Stimulated activated CD8-positive, alpha-beta memory T cell treated with anti-CD3 and anti-CD28 coated beads, Interleukin-7, amount 100 ng/mL, for 24 hours (primary cell): ENCODE measurements around the gene ATE1.

Source experiments
- DNase-seq: peaks from one replicate; pipeline ENCODE4 v3.0.0-alpha.2; 2020; ENCODE audit warnings: low read depth

Gene ATE1

GRCh38 chr10:121865554-121865953 is 62.3 kb downstream of the ATE1 start:
- DNase-seq, result no peak

GRCh38 chr10:121864653-121865052 is 63.2 kb downstream of the ATE1 start:
- DNase-seq, result no peak

- no peak for DNase-seq
These were observed 63.7 kb downstream of the ATE1 start for GRCh38 chr10:121864168-121864567.

- DNase-seq, result no peak
These were observed 65.2 kb downstream of the ATE1 start for GRCh38 chr10:121862649-121863048.

GRCh38 chr10:121862042-121862441 is 65.8 kb downstream of the ATE1 start:
- DNase-seq, result no peak

- no peak for DNase-seq
These were observed 67.0 kb downstream of the ATE1 start for GRCh38 chr10:121860810-121861209.

GRCh38 chr10:121854809-121855445 is 72.9 kb downstream of the ATE1 start:
- DNase-seq, result no peak

- no peak for DNase-seq
These were observed 73.9 kb downstream of the ATE1 start for GRCh38 chr10:121853950-121854349.

GRCh38 chr10:121851786-121852185 is 76.0 kb downstream of the ATE1 start:
- DNase-seq, result no peak

- no peak for DNase-seq
These were observed 79.7 kb downstream of the ATE1 start for GRCh38 chr10:121848082-121848481.

- no peak for DNase-seq
These were observed 81.3 kb downstream of the ATE1 start for GRCh38 chr10:121846555-121846954.

GRCh38 chr10:121845044-121845784 is 82.6 kb downstream of the ATE1 start:
- DNase-seq, result no peak

GRCh38 chr10:121844537-121844936 is 83.3 kb downstream of the ATE1 start:
- no peak for DNase-seq

- DNase-seq, result no peak
These were observed 84.5 kb downstream of the ATE1 start for GRCh38 chr10:121843379-121843778.

GRCh38 chr10:121841862-121842261 is 86.0 kb downstream of the ATE1 start:
- DNase-seq, result no peak

GRCh38 chr10:121838931-121839330 is 88.9 kb downstream of the ATE1 start:
- DNase-seq, result no peak

GRCh38 chr10:121838149-121838548 is 89.7 kb downstream of the ATE1 start:
- DNase-seq, result no peak

- no peak for DNase-seq
These were observed 91.7 kb downstream of the ATE1 start for GRCh38 chr10:121836171-121836570.

- DNase-seq, result no peak
These were observed 92.5 kb downstream of the ATE1 start for GRCh38 chr10:121835376-121835775.

GRCh38 chr10:121834757-121835156 is 93.1 kb downstream of the ATE1 start:
- no peak for DNase-seq

- DNase-seq, result no peak
These were observed 94.4 kb downstream of the ATE1 start for GRCh38 chr10:121833387-121833786.

- no peak for DNase-seq
These were observed 95.2 kb downstream of the ATE1 start for GRCh38 chr10:121832647-121833046.

- DNase-seq, result no peak
These were observed 96.1 kb downstream of the ATE1 start for GRCh38 chr10:121831777-121832176.

GRCh38 chr10:121831237-121831636 is 96.6 kb downstream of the ATE1 start:
- no peak for DNase-seq
